Measurements from ENCODE around the gene XCL2. TPM values are rescaled to one million over a fixed set of nuclear protein-coding genes. Genes with fewer than 3 reads are reported as not detected.

Gene XCL2
- total RNA-seq, 1 experiment from 2014 or later = not detected

- intact Hi-C loops (cut with micrococcal nuclease; ENCODE audit: unreplicated experiment) = no loop called here
- Mint-ChIP-seq H3K27me3 (ENCODE audit: unreplicated experiment) (no peaks in the 10 kb centered on the region), H3K4me3 (ENCODE audit: low read depth, unreplicated experiment) (no peak overlapping the region), H3K27ac (ENCODE audit: unreplicated experiment) (no peak overlapping the region), H3K4me1 (ENCODE audit: low read depth, unreplicated experiment) (peaks cover 5% of the 10 kb centered on the region), H3K36me3 (ENCODE audit: insufficient read depth, unreplicated experiment) (no peaks in the 10 kb centered on the region), H3K9me3 (ENCODE audit: low read depth, unreplicated experiment) (no peaks in the 10 kb centered on the region)
- no peak for TF ChIP-seq CTCF (IDR thresholded peaks at IDR 0.05; ENCODE audit: unreplicated experiment)
- BruUV-seq (replicated peaks) = no TSS peak
- CTCF ChIA-PET = no interaction called here
- DNase-seq = no peak
These were observed 18.2 kb upstream of the XCL2 start for GRCh38 chr1:168561989-168562388.

- no peaks in the 10 kb centered on the region for H3K9me3 Mint-ChIP-seq (ENCODE audit: low read depth, unreplicated experiment)
- no peaks in the 10 kb centered on the region for H3K27me3 Mint-ChIP-seq (ENCODE audit: unreplicated experiment)
- H3K4me3 Mint-ChIP-seq (ENCODE audit: low read depth, unreplicated experiment) = no peak overlapping the region
- no peak for TF ChIP-seq CTCF (IDR thresholded peaks at IDR 0.05; ENCODE audit: unreplicated experiment)
- CTCF ChIA-PET = no interaction called here
- BruUV-seq (replicated peaks) = no TSS peak
- intact Hi-C loops (cut with micrococcal nuclease; ENCODE audit: unreplicated experiment) = no loop called here
- DNase-seq = no peak
- H3K36me3 Mint-ChIP-seq (ENCODE audit: insufficient read depth, unreplicated experiment) = no peaks in the 10 kb centered on the region
- H3K4me1 Mint-ChIP-seq (ENCODE audit: low read depth, unreplicated experiment) = peaks cover 5% of the 10 kb centered on the region
- no peak overlapping the region for H3K27ac Mint-ChIP-seq (ENCODE audit: unreplicated experiment)
These were observed 16.6 kb upstream of the XCL2 start for GRCh38 chr1:168560370-168560769.

- no peak for TF ChIP-seq CTCF (IDR thresholded peaks at IDR 0.05; ENCODE audit: unreplicated experiment)
- BruUV-seq (replicated peaks) = no TSS peak
- Mint-ChIP-seq H3K27me3 (ENCODE audit: unreplicated experiment) (no peaks in the 10 kb centered on the region), H3K4me1 (ENCODE audit: low read depth, unreplicated experiment) (peaks cover 5% of the 10 kb centered on the region), H3K9me3 (ENCODE audit: low read depth, unreplicated experiment) (no peaks in the 10 kb centered on the region), H3K4me3 (ENCODE audit: low read depth, unreplicated experiment) (no peak overlapping the region), H3K27ac (ENCODE audit: unreplicated experiment) (no peak overlapping the region), H3K36me3 (ENCODE audit: insufficient read depth, unreplicated experiment) (no peaks in the 10 kb centered on the region)
- DNase-seq = no peak
- intact Hi-C loops (cut with micrococcal nuclease; ENCODE audit: unreplicated experiment) = no loop called here
- CTCF ChIA-PET = no interaction called here
These were observed 12.8 kb upstream of the XCL2 start for GRCh38 chr1:168556647-168557046.

GRCh38 chr1:168555508-168556046, 11.8 kb upstream of the XCL2 start:
- no TSS peak for BruUV-seq (replicated peaks)
- TF ChIP-seq CTCF (IDR thresholded peaks at IDR 0.05; ENCODE audit: unreplicated experiment) = no peak
- Mint-ChIP-seq H3K27ac (ENCODE audit: unreplicated experiment) (no peak overlapping the region), H3K4me1 (ENCODE audit: low read depth, unreplicated experiment) (peaks cover 14% of the 10 kb centered on the region), H3K36me3 (ENCODE audit: insufficient read depth, unreplicated experiment) (no peaks in the 10 kb centered on the region), H3K9me3 (ENCODE audit: low read depth, unreplicated experiment) (no peaks in the 10 kb centered on the region), H3K27me3 (ENCODE audit: unreplicated experiment) (no peaks in the 10 kb centered on the region), H3K4me3 (ENCODE audit: low read depth, unreplicated experiment) (no peak overlapping the region)
- CTCF ChIA-PET = no interaction called here
- intact Hi-C loops (cut with micrococcal nuclease; ENCODE audit: unreplicated experiment) = no loop called here
- DNase-seq = no peak

All from Calu3 (cell line).